SIG-M5 treated with dmso at 0.1 percent for 504 hours (cell line): ENCODE data around the gene NUP43.
"Not testable (repeated sequence)": the region's sequence is repeated elsewhere in the genome, so short reads cannot be mapped to it uniquely, and the experiment has no call there.

Experiments
- DNase-seq: peaks from one replicate; lab custom pipeline; 2025; ENCODE audit not compliant: unreplicated experiment; lab: John Stamatoyannopoulos, UW

The NUP43 gene

GRCh38 chr6:149749594-149750135 lies 3.3 kb upstream of the NUP43 start, which contains the start of gene PCMT1:
TSS of gene PCMT1 (plus strand) at chr6:149749741. CDS start at chr6:149749902, 161 bp downstream.
- DNase-seq: peak; percentile 79

- not testable (repeated sequence) for DNase-seq
Observed at GRCh38 chr6:149749082-149749593, 2.8 kb upstream of the NUP43 start.

- not testable (repeated sequence) for DNase-seq
Observed at GRCh38 chr6:149745252-149745651, 1.1 kb downstream of the NUP43 start.

GRCh38 chr6:149734915-149735314 lies 11.4 kb downstream of the NUP43 start:
- no peak for DNase-seq

GRCh38 chr6:149733089-149733720 lies 13.1 kb downstream of the NUP43 start:
- DNase-seq: no peak

- DNase-seq: no peak
Observed at GRCh38 chr6:149729824-149730223, 16.5 kb downstream of the NUP43 start.

GRCh38 chr6:149728499-149729234 lies 17.7 kb downstream of the NUP43 start:
- no peak for DNase-seq

- peak; percentile 30 for DNase-seq
Observed at GRCh38 chr6:149727793-149728498, 18.4 kb downstream of the NUP43 start.

GRCh38 chr6:149725785-149726184 lies 20.5 kb downstream of the NUP43 start:
- no peak for DNase-seq

- peak; percentile 78 for DNase-seq
Observed at GRCh38 chr6:149723771-149724417, 22.4 kb downstream of the NUP43 start.

GRCh38 chr6:149723262-149723661 lies 23.1 kb downstream of the NUP43 start:
- DNase-seq: no peak

- DNase-seq: no peak
Observed at GRCh38 chr6:149719531-149719930, 26.8 kb downstream of the NUP43 start.

- DNase-seq: peak; percentile 72
Observed at GRCh38 chr6:149717588-149718458, 28.5 kb downstream of the NUP43 start, which contains the start of gene LATS1. TSS of gene LATS1 (minus strand) at chr6:149718101. CDS start at chr6:149702126, 15,975 bp downstream.

GRCh38 chr6:149717255-149717587 lies 29.1 kb downstream of the NUP43 start:
- DNase-seq: peak; percentile 34

GRCh38 chr6:149716181-149716963 lies 30.0 kb downstream of the NUP43 start:
- DNase-seq: peak; percentile 19

- DNase-seq: no peak
Observed at GRCh38 chr6:149714442-149714841, 31.9 kb downstream of the NUP43 start.

GRCh38 chr6:149711711-149712110 lies 34.6 kb downstream of the NUP43 start:
- no peak for DNase-seq

GRCh38 chr6:149701714-149702113 lies 44.6 kb downstream of the NUP43 start:
- no peak for DNase-seq

GRCh38 chr6:149699150-149699549 lies 47.2 kb downstream of the NUP43 start:
- no peak for DNase-seq
